ENCODE results near the gene CARHSP1. TPM values are rescaled to one million over a fixed set of nuclear protein-coding genes. Genes with fewer than 3 reads are reported as not detected.
A peak's percentile ranks its signal among the peaks of the same experiment; 100 is the strongest.

The CARHSP1 gene
- total RNA-seq, 1 donor from 2014 or later, result 23.9 TPM

DNA sequence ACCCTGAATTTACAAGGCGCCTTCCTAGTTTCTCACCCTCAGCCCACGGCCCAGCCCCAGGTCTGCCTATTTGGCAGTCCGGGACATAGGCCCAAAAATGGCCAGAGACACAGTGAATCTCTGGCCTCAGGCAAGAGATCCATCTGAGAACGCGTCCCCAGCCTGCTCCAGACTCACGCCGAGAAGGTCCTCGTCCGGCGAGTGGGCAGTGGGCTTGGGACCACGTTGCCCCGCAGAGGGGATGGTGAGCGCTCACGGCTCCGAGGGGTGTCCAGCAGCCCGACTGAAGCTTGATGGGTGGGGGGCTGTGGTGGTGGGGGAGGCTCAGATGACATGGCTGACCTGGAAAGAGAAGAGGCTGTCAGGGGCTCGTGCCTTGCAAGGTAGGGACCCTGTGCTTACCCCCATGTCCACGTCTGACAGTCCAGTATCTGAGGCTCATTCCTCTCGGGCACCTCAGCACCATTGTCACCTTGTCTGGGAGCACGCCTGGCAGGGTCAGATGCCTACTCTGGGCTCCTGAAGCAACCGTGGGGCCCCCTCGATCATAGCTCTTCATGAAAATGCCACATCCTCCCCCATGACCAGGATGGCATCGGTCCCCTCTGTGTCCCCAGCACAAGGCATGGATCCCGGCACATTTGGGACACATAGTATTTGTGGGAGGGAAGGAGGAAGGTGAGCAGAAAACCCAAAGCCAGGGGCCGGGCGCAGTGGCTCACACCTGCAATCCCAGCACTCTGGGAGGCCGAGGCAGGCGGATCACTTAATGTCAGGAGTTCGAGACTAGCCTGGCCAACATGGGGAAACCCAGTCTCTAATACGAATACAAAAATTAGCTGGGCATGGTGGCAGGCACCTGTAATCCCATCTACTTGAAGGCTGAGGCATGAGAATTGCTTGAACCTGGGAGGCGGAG lies 9.6 kb downstream of the CARHSP1 start:
- Histone ChIP-seq H3K9me3 (replicated peaks) (no peaks in the 10 kb centered on the region), H3K4me3 (no peak overlapping the region), H3K27ac (replicated peaks) (peak overlapping the region; percentile 90), H3K36me3 (peaks cover 40% of the 10 kb centered on the region), H3K27me3 (ENCODE audit: low read depth) (no peaks in the 10 kb centered on the region), H3K4me1 (peaks cover 74% of the 10 kb centered on the region)
- intact Hi-C loops (cut with micrococcal nuclease), result no loop called here
- DNase-seq, result no peak
- TF ChIP-seq CTCF (IDR thresholded peaks at IDR 0.05; ENCODE audit: borderline replicate concordance), result no peak

DNA sequence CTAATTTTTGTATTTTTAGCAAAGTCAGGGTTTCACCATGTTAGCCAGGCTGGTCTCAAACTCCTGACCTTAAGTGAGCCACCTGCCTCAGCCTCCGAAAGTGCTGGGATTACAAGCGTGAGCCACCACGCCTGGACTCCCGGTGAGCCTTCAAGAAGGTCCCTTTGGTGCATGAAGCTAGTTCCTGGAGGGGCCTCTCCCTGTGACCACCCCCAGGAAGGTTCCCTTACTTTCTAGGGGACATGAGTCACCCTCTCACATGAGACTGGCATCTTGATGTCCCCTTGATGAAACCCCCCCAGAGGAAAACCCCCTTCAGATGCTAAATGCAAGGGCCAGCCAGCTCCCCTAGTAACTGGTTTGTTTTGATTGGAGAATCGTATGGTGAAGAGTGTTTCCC lies 12.8 kb downstream of the CARHSP1 start:
- Histone ChIP-seq H3K27me3 (ENCODE audit: low read depth) (no peaks in the 10 kb centered on the region), H3K36me3 (peaks cover 62% of the 10 kb centered on the region), H3K4me3 (no peak overlapping the region), H3K9me3 (replicated peaks) (no peaks in the 10 kb centered on the region), H3K4me1 (peaks cover 73% of the 10 kb centered on the region), H3K27ac (replicated peaks) (peak overlapping the region; percentile 64)
- intact Hi-C loops (cut with micrococcal nuclease), result no loop called here
- no peak for TF ChIP-seq CTCF (IDR thresholded peaks at IDR 0.05; ENCODE audit: borderline replicate concordance)
- no peak for DNase-seq

GRCh38 chr16:8855051-8855786 lies 13.6 kb downstream of the CARHSP1 start:
- Histone ChIP-seq H3K9me3 (replicated peaks) (no peaks in the 10 kb centered on the region), H3K4me3 (no peak overlapping the region), H3K27ac (replicated peaks) (peak overlapping the region; percentile 64), H3K4me1 (peaks cover 73% of the 10 kb centered on the region), H3K36me3 (peaks cover 63% of the 10 kb centered on the region), H3K27me3 (ENCODE audit: low read depth) (no peaks in the 10 kb centered on the region)
- no peak for TF ChIP-seq CTCF (IDR thresholded peaks at IDR 0.05; ENCODE audit: borderline replicate concordance)
- DNase-seq, result no peak
- intact Hi-C loops (cut with micrococcal nuclease), result no loop called here

- H3K27me3 ChIP-seq (ENCODE audit: low read depth), result no peaks in the 10 kb centered on the region
- H3K4me1 ChIP-seq, result peaks cover 73% of the 10 kb centered on the region
- intact Hi-C loops (cut with micrococcal nuclease), result no loop called here
- H3K27ac ChIP-seq (replicated peaks), result peak overlapping the region; percentile 77
- peaks cover 71% of the 10 kb centered on the region for H3K36me3 ChIP-seq
- no peaks in the 10 kb centered on the region for H3K9me3 ChIP-seq (replicated peaks)
- TF ChIP-seq CTCF (IDR thresholded peaks at IDR 0.05; ENCODE audit: borderline replicate concordance), result no peak
- H3K4me3 ChIP-seq, result no peak overlapping the region
- no peak for DNase-seq
These were observed 14.4 kb downstream of the CARHSP1 start for GRCh38 chr16:8854298-8854948.

DNA sequence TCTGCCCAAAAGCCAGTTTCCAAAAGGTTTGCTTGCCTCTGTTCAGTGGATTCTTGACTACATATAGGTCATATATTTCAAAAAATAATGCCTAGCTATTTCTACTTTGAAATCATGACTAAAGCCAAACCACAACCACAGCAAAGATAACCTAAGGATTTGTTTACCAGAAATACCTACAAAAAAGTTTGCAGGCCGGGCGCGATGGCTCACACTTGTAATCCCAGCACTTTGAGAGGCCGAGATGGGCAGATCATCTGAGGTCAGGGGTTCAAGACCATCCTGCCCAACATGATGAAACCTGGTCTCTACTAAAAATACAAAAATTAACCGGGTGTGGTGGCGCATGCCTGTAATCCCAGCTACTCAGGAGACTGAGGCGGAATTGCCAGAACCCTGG lies 15.2 kb downstream of the CARHSP1 start:
- no peaks in the 10 kb centered on the region for H3K27me3 ChIP-seq (ENCODE audit: low read depth)
- no peak overlapping the region for H3K4me3 ChIP-seq
- no peak for DNase-seq
- H3K9me3 ChIP-seq (replicated peaks), result no peaks in the 10 kb centered on the region
- intact Hi-C loops (cut with micrococcal nuclease), result no loop called here
- peaks cover 73% of the 10 kb centered on the region for H3K4me1 ChIP-seq
- no peak for TF ChIP-seq CTCF (IDR thresholded peaks at IDR 0.05; ENCODE audit: borderline replicate concordance)
- H3K27ac ChIP-seq (replicated peaks), result peak overlapping the region; percentile 77
- peaks cover 71% of the 10 kb centered on the region for H3K36me3 ChIP-seq
